Measurements from ENCODE around the gene CFAP97D2. TPM values are rescaled to one million over a fixed set of nuclear protein-coding genes. Genes with fewer than 3 reads are reported as not detected.

CFAP97D2 gene
- total RNA-seq, 1 donor from 2014 or later = not detected

- Mint-ChIP-seq H3K4me1 (no peaks in the 10 kb centered on the region), H3K9me3 (no peaks in the 10 kb centered on the region), H3K36me3 (ENCODE audit: low read depth) (no peaks in the 10 kb centered on the region), H3K27ac (no peak overlapping the region), H3K4me3 (no peak overlapping the region), H3K27me3 (peaks cover 23% of the 10 kb centered on the region)
- ChIA-PET POLR2A (no interaction called here), CTCF (no interaction called here)
- ATAC-seq (ENCODE audit: low read depth) (no peak), DNase-seq (no peak)
- TF ChIP-seq CTCF (IDR thresholded peaks at IDR 0.05) = no peak
- intact Hi-C loops (cut with micrococcal nuclease) = no loop called here
These were observed 34.9 kb downstream of the CFAP97D2 start for GRCh38 chr13:114213980-114214379.

DNA sequence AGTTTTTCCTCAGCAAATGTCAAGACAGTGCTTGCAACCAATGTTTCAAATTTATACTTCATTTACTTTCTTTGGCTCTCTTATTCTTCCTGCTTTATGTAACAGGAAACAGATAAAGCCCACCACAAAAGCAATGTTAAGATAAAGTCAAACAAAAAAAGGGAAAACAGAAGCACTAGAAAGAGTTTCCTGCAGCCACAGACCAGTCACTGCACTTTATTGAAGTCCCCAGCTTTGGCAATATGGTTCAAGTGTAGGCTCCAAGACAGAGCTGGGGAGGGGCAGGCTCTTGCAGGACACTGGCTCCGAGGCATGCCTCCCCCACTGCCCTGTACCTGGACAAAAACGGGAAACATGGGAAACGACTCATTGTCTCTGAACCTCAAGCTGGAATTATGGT is 40.3 kb downstream of the CFAP97D2 start:
- no peaks in the 10 kb centered on the region for H3K9me3 Mint-ChIP-seq
- intact Hi-C loops (cut with micrococcal nuclease) = no loop called here
- no peak for TF ChIP-seq CTCF (IDR thresholded peaks at IDR 0.05)
- no peak overlapping the region for H3K27ac Mint-ChIP-seq
- ChIA-PET CTCF (no interaction called here), POLR2A (no interaction called here)
- ATAC-seq (ENCODE audit: low read depth) (no peak), DNase-seq (no peak)
- H3K27me3 Mint-ChIP-seq = peaks cover 10% of the 10 kb centered on the region
- peaks cover 15% of the 10 kb centered on the region for H3K4me1 Mint-ChIP-seq
- H3K4me3 Mint-ChIP-seq = no peak overlapping the region
- H3K36me3 Mint-ChIP-seq (ENCODE audit: low read depth) = no peaks in the 10 kb centered on the region

DNA sequence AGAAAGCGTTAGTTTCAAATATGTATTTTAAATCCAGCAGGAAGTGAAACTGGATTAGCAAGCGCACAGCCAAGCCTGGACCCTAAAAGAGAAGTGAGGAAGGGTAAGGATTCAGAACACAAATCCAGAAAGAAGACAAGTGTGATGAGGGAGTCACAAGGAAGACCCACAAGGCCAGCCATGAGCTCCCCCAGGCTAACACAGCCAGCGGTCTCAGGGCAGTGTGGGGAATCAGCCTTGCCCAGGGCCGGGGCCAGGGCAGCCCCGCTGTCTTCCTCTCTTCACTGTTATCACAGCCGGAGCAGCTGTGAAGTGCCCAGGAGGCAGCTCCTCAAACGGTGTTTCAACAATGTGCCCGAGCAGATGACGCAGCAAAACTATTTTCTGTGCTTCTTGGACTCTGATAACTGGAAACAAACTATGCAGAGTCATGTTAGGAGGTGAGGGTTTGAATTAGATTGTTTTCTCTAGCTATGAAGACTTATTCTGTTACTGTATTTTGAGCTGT is 43.5 kb downstream of the CFAP97D2 start:
- DNase-seq = no peak
- ATAC-seq (ENCODE audit: low read depth) = no peak
- intact Hi-C loops (cut with micrococcal nuclease) = no loop called here
- H3K36me3 Mint-ChIP-seq (ENCODE audit: low read depth) = no peaks in the 10 kb centered on the region
- no peak overlapping the region for H3K27ac Mint-ChIP-seq
- CTCF ChIA-PET = interaction anchor here (1.1 to 1.6 kb wide), 5 partner anchors 77 to 498 kb away, joined by 3 to 7 read pairs (median 6); no protein-coding TSS in a partner anchor
- H3K27me3 Mint-ChIP-seq = peaks cover 4% of the 10 kb centered on the region
- no peak for TF ChIP-seq CTCF (IDR thresholded peaks at IDR 0.05)
- H3K9me3 Mint-ChIP-seq = no peaks in the 10 kb centered on the region
- H3K4me1 Mint-ChIP-seq = peaks cover 24% of the 10 kb centered on the region
- POLR2A ChIA-PET = interaction anchor here (1.1 kb wide), 1 partner anchor 157 kb away, joined by 3 read pairs; no protein-coding TSS in a partner anchor
- peak overlapping the region; percentile 33 for H3K4me3 Mint-ChIP-seq

GRCh38 chr13:114224201-114224600 is 45.1 kb downstream of the CFAP97D2 start:
- Mint-ChIP-seq H3K27ac (no peak overlapping the region), H3K4me1 (peaks cover 24% of the 10 kb centered on the region), H3K36me3 (ENCODE audit: low read depth) (no peaks in the 10 kb centered on the region), H3K4me3 (no peak overlapping the region), H3K9me3 (no peaks in the 10 kb centered on the region), H3K27me3 (peaks cover 5% of the 10 kb centered on the region)
- POLR2A ChIA-PET = no interaction called here
- no peak for TF ChIP-seq CTCF (IDR thresholded peaks at IDR 0.05)
- ATAC-seq (ENCODE audit: low read depth) = no peak
- DNase-seq = no peak
- intact Hi-C loops (cut with micrococcal nuclease) = no loop called here
- CTCF ChIA-PET = no interaction called here

GRCh38 chr13:114225610-114226009 is 46.6 kb downstream of the CFAP97D2 start:
- H3K4me3 Mint-ChIP-seq = no peak overlapping the region
- POLR2A ChIA-PET = no interaction called here
- no peaks in the 10 kb centered on the region for H3K9me3 Mint-ChIP-seq
- ATAC-seq (ENCODE audit: low read depth) = no peak
- H3K36me3 Mint-ChIP-seq (ENCODE audit: low read depth) = no peaks in the 10 kb centered on the region
- no peak for DNase-seq
- intact Hi-C loops (cut with micrococcal nuclease) = loop anchor here (1.0 to 5.0 kb wide), 7 partner anchors 82 to 363 kb away; partner anchors contain the start of gene GAS6
- CTCF ChIA-PET = interaction anchor here (0.7 to 1.8 kb wide), 9 partner anchors 81 to 501 kb away, joined by 3 to 14 read pairs (median 3); no protein-coding TSS in a partner anchor
- no peak overlapping the region for H3K27ac Mint-ChIP-seq
- H3K27me3 Mint-ChIP-seq = peaks cover 12% of the 10 kb centered on the region
- no peak for TF ChIP-seq CTCF (IDR thresholded peaks at IDR 0.05)
- H3K4me1 Mint-ChIP-seq = peaks cover 24% of the 10 kb centered on the region

All from activated B cell treated with CpG ODN at 0.5 μM for 24 hours (primary cell).